Kidney epithelial cell (primary cell): ENCODE results near the gene METTL27. TPM values are rescaled to one million over a fixed set of nuclear protein-coding genes. Genes with fewer than 3 reads are reported as not detected.
"Not testable (repeated sequence)": the region's sequence is repeated elsewhere in the genome, so short reads cannot be mapped to it uniquely, and the experiment has no call there.

Experiments used
- DNase-seq: peaks from one replicate; pipeline ENCODE4 v3.0.0-alpha.2; 2010; ENCODE audit warnings: low read depth
- H3K27me3 ChIP-seq: 2 replicates; pipeline ENCODE4 v1.6.0; 2011; ENCODE audit warnings: low read length; ENCODE audit not compliant: control insufficient read depth, insufficient read depth
- H3K36me3 ChIP-seq: 2 replicates; pipeline ENCODE4 v1.5.1; 2011; ENCODE audit warnings: low read length; ENCODE audit not compliant: control insufficient read depth, insufficient read depth
- H3K4me3 ChIP-seq: 2 replicates; pipeline ENCODE4 v1.5.1; 2011; ENCODE audit warnings: low read depth, mild to moderate bottlenecking, control low read depth, low read length
- CTCF ChIP-seq: IDR thresholded peaks from 2 replicates; pipeline ENCODE4 v1.5.1; 2011; ENCODE audit warnings: mild to moderate bottlenecking, moderate library complexity, low read length, control low read depth, inconsistent platforms; ENCODE audit not compliant: insufficient read depth, poor library complexity, severe bottlenecking
- total RNA-seq: library from RNA; depleted of rRNA; stranded (reverse); fragments of >200 nt; gene quantifications from 2 replicates; pipeline ENCODE4 v1.2.3, GENCODE V29; 2015

Gene METTL27
- total RNA-seq, 1 donor from 2014 or later: 1.5 TPM

- Histone ChIP-seq H3K4me3 (no peak overlapping the region), H3K36me3 (no peaks in the 10 kb centered on the region), H3K27me3 (peaks cover 8% of the 10 kb centered on the region)
- DNase-seq: no peak
- TF ChIP-seq CTCF: no peak
Measured at GRCh38 chr7:73885975-73886798, 43.9 kb upstream of the METTL27 start.

- no peak for DNase-seq
- H3K36me3 ChIP-seq: no peaks in the 10 kb centered on the region
- no peak for TF ChIP-seq CTCF
- H3K27me3 ChIP-seq: peaks cover 15% of the 10 kb centered on the region
- no peak overlapping the region for H3K4me3 ChIP-seq
Measured at GRCh38 chr7:73885433-73885974, 43.2 kb upstream of the METTL27 start.

- H3K27me3 ChIP-seq: peaks cover 20% of the 10 kb centered on the region
- DNase-seq, H3K36me3 ChIP-seq, H3K4me3 ChIP-seq: not testable (repeated sequence)
Measured at GRCh38 chr7:73884867-73885422, 42.6 kb upstream of the METTL27 start.

GRCh38 chr7:73882047-73882402 is 39.7 kb upstream of the METTL27 start:
- DNase-seq: no peak
- no peaks in the 10 kb centered on the region for H3K36me3 ChIP-seq
- no peak for TF ChIP-seq CTCF
- H3K27me3 ChIP-seq: peaks cover 27% of the 10 kb centered on the region
- no peak overlapping the region for H3K4me3 ChIP-seq

- Histone ChIP-seq H3K36me3 (no peaks in the 10 kb centered on the region), H3K4me3 (no peak overlapping the region), H3K27me3 (peaks cover 27% of the 10 kb centered on the region)
- no peak for DNase-seq
- no peak for TF ChIP-seq CTCF
Measured at GRCh38 chr7:73881352-73882046, 39.2 kb upstream of the METTL27 start.

GRCh38 chr7:73880755-73881328 is 38.5 kb upstream of the METTL27 start:
- Histone ChIP-seq H3K27me3 (peaks cover 27% of the 10 kb centered on the region), H3K4me3 (no peak overlapping the region), H3K36me3 (no peaks in the 10 kb centered on the region)
- no peak for TF ChIP-seq CTCF
- no peak for DNase-seq
